Ishikawa (cell line): ENCODE data around the gene TMEM91.

Experiments used
- CEBPB ChIP-seq: IDR thresholded peaks from 2 replicates; pipeline ENCODE4 v1.6.1; 2012
- CREB1 ChIP-seq: IDR thresholded peaks from 2 replicates; pipeline ENCODE4 v1.6.1; 2012; ENCODE audit warnings: low read depth
- EGR1 ChIP-seq: IDR thresholded peaks from 2 replicates; pipeline ENCODE4 v1.6.1; 2012
- EP300 ChIP-seq: IDR thresholded peaks from 2 replicates; pipeline ENCODE4 v1.6.1; 2012; ENCODE audit warnings: borderline replicate concordance
- FOXM1 ChIP-seq: IDR thresholded peaks from 2 replicates; pipeline ENCODE4 v1.6.1; 2012; ENCODE audit warnings: low read depth, borderline replicate concordance
- MAX ChIP-seq: IDR thresholded peaks from 2 replicates; pipeline ENCODE4 v1.6.1; 2012
- NFIC ChIP-seq: IDR thresholded peaks from 2 replicates; pipeline ENCODE4 v1.6.1; 2012
- RAD21 ChIP-seq: IDR thresholded peaks from 2 replicates; pipeline ENCODE4 v1.6.1; 2012; ENCODE audit warnings: low read depth
- TAF1 ChIP-seq: IDR thresholded peaks from 2 replicates; pipeline ENCODE4 v1.6.1; 2012; ENCODE audit warnings: low read depth, mild to moderate bottlenecking
- TCF12 ChIP-seq: IDR thresholded peaks from 2 replicates; pipeline ENCODE4 v1.6.1; 2012; ENCODE audit warnings: low read depth
- TEAD4 ChIP-seq: IDR thresholded peaks from 2 replicates; pipeline ENCODE4 v1.6.1; 2012
- USF1 ChIP-seq: IDR thresholded peaks from 2 replicates; pipeline ENCODE4 v1.6.1; 2012
- YY1 ChIP-seq: IDR thresholded peaks from 2 replicates; pipeline ENCODE4 v1.6.1; 2012; ENCODE audit warnings: low read depth
- ZBTB7A ChIP-seq: IDR thresholded peaks from 2 replicates; pipeline ENCODE4 v1.6.1; 2012; ENCODE audit warnings: low read depth
- TF ChIP-seq, protein P1 (sequence below): IDR thresholded peaks from 2 replicates; pipeline ENCODE4 v1.6.1; 2012; ENCODE audit warnings: low read depth, mild to moderate bottlenecking

Gene TMEM91

GRCh38 chr19:41376241-41376997, at the start of gene TMEM91:
TSS of gene TMEM91 (plus strand) at chr19:41376533. CDS start at chr19:41378310, 1,777 bp downstream.
- TF ChIP-seq CEBPB (peak; percentile 86), FOXM1 (no peak), EP300 (no peak), EGR1 (no peak)

GRCh38 chr19:41327076-41327575, 49.2 kb upstream of the TMEM91 start:
- TF ChIP-seq FOXM1 (no peak), TAF1 (no peak), EP300 (no peak), EGR1 (no peak)

GRCh38 chr19:41327576-41328156, 48.7 kb upstream of the TMEM91 start:
- TF ChIP-seq NFIC (peak; percentile 48; the same call in 1 of the 2 replicates), TCF12 (peak; percentile 68), CEBPB (no peak), MAX (peak; percentile 95), TEAD4 (no peak; the same call in 1 of the 2 replicates), EGR1 (peak; percentile 31; the same call in 1 of the 2 replicates), TAF1 (peak; percentile 61), YY1 (no peak; the same call in 1 of the 2 replicates), CREB1 (no peak), EP300 (no peak; the same call in 1 of the 2 replicates), USF1 (peak; percentile 61; the same call in 1 of the 2 replicates), RAD21 (no peak; the same call in 1 of the 2 replicates), ZBTB7A (peak; percentile 85), FOXM1 (no peak)
- TF ChIP-seq, protein P1, sequence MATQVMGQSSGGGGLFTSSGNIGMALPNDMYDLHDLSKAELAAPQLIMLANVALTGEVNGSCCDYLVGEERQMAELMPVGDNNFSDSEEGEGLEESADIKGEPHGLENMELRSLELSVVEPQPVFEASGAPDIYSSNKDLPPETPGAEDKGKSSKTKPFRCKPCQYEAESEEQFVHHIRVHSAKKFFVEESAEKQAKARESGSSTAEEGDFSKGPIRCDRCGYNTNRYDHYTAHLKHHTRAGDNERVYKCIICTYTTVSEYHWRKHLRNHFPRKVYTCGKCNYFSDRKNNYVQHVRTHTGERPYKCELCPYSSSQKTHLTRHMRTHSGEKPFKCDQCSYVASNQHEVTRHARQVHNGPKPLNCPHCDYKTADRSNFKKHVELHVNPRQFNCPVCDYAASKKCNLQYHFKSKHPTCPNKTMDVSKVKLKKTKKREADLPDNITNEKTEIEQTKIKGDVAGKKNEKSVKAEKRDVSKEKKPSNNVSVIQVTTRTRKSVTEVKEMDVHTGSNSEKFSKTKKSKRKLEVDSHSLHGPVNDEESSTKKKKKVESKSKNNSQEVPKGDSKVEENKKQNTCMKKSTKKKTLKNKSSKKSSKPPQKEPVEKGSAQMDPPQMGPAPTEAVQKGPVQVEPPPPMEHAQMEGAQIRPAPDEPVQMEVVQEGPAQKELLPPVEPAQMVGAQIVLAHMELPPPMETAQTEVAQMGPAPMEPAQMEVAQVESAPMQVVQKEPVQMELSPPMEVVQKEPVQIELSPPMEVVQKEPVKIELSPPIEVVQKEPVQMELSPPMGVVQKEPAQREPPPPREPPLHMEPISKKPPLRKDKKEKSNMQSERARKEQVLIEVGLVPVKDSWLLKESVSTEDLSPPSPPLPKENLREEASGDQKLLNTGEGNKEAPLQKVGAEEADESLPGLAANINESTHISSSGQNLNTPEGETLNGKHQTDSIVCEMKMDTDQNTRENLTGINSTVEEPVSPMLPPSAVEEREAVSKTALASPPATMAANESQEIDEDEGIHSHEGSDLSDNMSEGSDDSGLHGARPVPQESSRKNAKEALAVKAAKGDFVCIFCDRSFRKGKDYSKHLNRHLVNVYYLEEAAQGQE = no peak

GRCh38 chr19:41328157-41328841, 48.0 kb upstream of the TMEM91 start:
- no peak for TF ChIP-seq FOXM1
- no peak for TF ChIP-seq TCF12
- no peak for TF ChIP-seq EP300
- no peak for TF ChIP-seq CEBPB
- TF ChIP-seq TAF1 = no peak
- no peak for TF ChIP-seq RAD21
- TF ChIP-seq ZBTB7A = no peak
- no peak for TF ChIP-seq YY1
- no peak for TF ChIP-seq CREB1
- TF ChIP-seq MAX = no peak
- TF ChIP-seq TEAD4 = no peak
- no peak for TF ChIP-seq EGR1
- no peak for TF ChIP-seq NFIC
- TF ChIP-seq USF1 = no peak
- TF ChIP-seq, protein P1 = no peak

DNA sequence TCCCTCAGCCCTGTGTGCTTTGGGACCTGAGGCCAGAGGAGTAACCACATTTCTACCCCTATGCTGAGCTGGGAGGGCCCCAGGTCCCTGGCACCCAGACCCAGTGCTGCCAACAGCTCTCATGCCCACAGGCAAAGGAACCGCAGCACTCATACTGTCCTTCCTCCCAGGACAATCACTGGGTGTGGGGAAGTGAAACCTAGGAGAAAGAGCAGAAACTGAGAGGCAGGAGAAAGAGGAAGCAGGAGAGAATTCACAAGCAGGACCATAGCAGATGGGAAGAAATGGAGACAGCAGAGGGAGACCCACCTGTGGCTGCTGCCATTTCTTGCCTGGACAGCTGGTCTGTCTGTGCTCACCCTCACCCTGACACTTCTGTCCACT, 47.5 kb upstream of the TMEM91 start:
- no peak for TF ChIP-seq FOXM1
- no peak for TF ChIP-seq TEAD4
- no peak for TF ChIP-seq ZBTB7A
- TF ChIP-seq CREB1 = no peak
- TF ChIP-seq EP300 = no peak
- TF ChIP-seq YY1 = no peak
- TF ChIP-seq TAF1 = no peak
- TF ChIP-seq TCF12 = no peak
- TF ChIP-seq USF1 = no peak
- no peak for TF ChIP-seq EGR1
- TF ChIP-seq, protein P1 = no peak
- TF ChIP-seq MAX = no peak
- TF ChIP-seq NFIC = no peak
